Measurements from ENCODE around the gene GRIN1.

GRCh38 chr9:137149942-137150616 lies 11.1 kb downstream of the GRIN1 start:
- TF ChIP-seq EP300 (IDR thresholded peaks at IDR 0.05; ENCODE audit: borderline replicate concordance in 1 of 2, control insufficient read depth in 1 of 2, low read depth in 2 of 2, low read length in 2 of 2) (no peak), CTCF (IDR thresholded peaks at IDR 0.05 in 2 of 3, conservative IDR thresholded peaks at IDR 0.05 in 1 of 3; ENCODE audit: control insufficient read depth in 2 of 3, extremely low read depth in 1 of 3, insufficient read depth in 1 of 3, low read depth in 3 of 3, low read length in 3 of 3) (no peak)
